ENCODE results near the gene ZSWIM8.

DNA sequence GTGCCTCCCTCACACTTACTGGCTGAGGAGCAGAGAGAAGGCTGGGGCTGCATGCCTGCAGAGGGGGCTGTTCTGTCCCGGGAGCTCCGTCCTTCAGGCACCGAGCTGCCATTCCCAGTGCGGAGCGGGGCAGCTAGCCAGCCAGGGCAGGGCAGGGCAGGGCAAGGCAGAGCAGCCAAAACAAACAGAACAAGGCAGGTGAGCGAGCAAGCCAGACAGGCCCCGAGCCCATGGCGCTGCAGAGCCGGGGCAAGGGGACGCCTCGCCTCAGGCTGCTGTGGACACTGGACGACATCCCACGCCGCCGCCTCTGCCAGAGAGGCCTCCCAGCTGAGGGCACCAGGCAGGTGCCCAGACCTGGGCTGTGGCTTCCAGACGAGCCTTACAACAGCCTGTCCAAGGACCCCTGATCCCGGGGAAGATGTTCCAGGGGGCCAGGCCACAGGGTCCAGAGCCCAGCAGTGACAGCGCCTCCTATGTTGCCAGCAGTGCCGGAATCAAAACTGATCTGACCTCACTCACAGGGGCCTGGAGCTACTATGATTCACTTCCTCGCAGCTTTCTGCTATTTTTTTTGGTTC, 34.2 kb downstream of the ZSWIM8 start:
- TF ChIP-seq, protein P1, sequence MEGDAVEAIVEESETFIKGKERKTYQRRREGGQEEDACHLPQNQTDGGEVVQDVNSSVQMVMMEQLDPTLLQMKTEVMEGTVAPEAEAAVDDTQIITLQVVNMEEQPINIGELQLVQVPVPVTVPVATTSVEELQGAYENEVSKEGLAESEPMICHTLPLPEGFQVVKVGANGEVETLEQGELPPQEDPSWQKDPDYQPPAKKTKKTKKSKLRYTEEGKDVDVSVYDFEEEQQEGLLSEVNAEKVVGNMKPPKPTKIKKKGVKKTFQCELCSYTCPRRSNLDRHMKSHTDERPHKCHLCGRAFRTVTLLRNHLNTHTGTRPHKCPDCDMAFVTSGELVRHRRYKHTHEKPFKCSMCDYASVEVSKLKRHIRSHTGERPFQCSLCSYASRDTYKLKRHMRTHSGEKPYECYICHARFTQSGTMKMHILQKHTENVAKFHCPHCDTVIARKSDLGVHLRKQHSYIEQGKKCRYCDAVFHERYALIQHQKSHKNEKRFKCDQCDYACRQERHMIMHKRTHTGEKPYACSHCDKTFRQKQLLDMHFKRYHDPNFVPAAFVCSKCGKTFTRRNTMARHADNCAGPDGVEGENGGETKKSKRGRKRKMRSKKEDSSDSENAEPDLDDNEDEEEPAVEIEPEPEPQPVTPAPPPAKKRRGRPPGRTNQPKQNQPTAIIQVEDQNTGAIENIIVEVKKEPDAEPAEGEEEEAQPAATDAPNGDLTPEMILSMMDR (optimal IDR thresholded peaks at IDR 0.05 in 1 of 3, IDR thresholded peaks at IDR 0.05 in 1 of 3, conservative IDR thresholded peaks at IDR 0.05 in 1 of 3; ENCODE audit: extremely low read depth in 1 of 3, insufficient read depth in 2 of 3, low read length in 3 of 3): peak; percentile 38 to 52 (median 51)
- TF ChIP-seq EZH2 (IDR thresholded peaks at IDR 0.05; ENCODE audit: low read length): no peak
